Subcutaneous adipose tissue (tissue), 4 donors: Measurements from ENCODE around the gene COPB2. TPM values are rescaled to one million over a fixed set of nuclear protein-coding genes. Genes with fewer than 3 reads are reported as not detected.

Experiments used
- CTCF ChIP-seq: fragments of 450-650 bp; IDR thresholded peaks from one replicate; pipeline ENCODE4 v1.5.1; 2016; ENCODE audit warnings: low read depth, mild to moderate bottlenecking, control low read depth, antibody characterized with exemption, moderate library complexity
- total RNA-seq, 4 donors: library from RNA; depleted of rRNA; stranded (reverse); fragments of >200 nt; gene quantifications; one replicate each; pipeline ENCODE4 v1.1.0, GENCODE V29; 2016

The COPB2 gene
- total RNA-seq, result 100 to 1,000 TPM in 3 of 4 donors, 10 to 100 TPM in 1; 83.0 to 108 (median 106) TPM

DNA sequence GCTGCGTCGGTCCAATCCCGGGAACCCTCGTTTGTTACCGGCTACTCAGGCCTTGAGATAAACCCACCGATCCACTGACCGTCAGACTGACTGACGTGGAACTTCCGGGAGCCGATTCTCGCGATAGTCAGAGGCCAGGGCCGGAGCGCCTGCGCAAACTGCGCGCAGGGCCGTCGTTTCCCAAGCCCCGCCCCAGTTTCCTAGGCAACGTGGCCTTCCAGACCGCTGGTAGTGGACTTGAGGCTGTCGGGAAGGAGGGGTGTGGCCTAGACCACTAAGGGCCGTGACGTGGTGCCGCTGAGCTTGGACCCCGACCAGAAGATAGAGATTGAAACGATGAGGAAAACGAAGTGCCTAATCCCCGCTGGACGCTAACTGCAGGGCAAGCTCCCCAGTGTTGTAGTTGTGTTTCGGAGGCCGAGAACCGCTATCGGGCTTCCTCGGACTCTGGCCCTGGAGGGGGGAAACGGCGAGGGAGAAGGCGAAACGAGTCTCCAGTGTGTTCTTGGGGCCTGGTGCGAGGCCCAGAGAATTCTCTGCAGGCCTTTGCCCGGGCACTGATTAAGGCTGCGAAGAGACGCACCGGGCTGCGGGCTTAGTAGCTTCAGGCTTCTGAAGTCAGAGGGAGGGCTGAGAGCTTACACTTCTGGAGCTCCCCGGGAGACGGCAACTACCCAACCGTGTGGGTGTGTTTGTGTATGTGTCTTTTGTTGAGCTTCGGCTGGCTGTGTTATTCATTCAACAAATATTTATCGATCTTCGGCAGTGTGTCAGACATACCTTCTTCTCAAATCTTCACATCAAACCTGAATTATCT, at the start of gene COPB2:
Gene COPB2, minus strand, starts transcription at position 96 of the 817 bp plus-strand sequence. CDS start 97 bp downstream, outside the sequence.
- TF ChIP-seq CTCF, result no peak

DNA sequence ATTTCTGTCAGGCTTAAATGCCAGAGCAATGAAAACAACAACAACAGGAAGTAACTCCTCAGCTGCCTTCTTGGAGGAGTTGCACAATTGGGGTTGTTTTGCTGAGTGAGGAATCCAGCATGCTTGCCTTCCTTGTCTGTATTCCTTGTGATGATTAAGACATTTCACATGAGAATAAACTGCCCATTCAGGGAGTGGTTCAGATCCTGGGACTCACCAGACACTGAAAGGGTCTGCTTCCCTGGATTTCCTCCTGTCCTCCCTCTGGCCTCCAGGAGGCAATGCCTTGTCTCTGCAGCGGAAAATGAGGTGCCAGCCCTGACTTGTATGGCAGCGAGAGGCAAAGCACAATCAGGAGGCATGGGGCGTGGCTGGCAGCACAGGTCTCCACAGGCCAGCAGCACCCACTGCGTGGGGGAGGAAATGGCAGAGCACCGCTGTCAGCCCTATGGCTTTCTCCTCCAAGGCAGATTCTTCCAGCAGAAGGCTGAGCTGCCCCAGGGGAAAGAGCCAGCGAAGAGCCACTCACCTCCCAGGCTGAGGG, 45.4 kb upstream of the COPB2 start:
- TF ChIP-seq CTCF, result no peak

DNA sequence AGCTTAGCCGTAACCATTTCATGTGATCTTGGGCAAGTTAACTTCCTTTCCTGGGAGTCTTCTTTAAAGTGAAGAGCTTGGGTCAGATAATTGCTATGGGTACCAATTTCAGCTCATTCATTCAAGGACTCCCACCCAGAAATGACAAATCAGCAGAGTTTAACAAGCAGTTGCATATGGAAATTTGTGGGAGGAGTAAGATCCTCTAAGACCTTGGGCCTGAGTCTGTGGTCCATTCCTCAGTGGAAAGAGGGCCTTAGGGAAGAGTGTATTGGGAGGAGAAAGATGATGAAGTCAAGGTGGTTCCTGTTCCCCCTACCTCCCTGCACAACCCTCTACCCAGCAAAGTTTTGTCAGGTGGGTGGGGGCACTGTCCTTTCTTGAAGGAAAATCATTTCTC, 44.8 kb upstream of the COPB2 start:
- TF ChIP-seq CTCF, result no peak

DNA sequence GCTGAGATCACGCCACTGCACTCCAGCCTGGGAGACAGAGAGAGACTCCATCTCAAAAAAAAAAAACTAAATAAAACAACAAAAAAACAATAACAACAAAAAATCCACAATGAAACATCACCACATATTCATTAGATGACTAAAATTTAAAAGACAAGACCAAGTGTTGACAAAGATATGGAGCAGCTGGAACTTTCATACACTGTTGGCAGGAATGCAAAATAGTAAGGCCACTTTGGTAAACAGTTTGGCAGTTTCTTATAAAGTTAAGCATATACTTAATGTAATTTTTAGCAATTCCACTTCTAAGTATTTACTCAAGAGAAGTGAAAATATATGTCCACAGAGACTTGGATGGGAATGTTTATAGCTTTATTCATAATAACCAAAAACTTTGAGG, 43.6 kb upstream of the COPB2 start:
- no peak for TF ChIP-seq CTCF

DNA sequence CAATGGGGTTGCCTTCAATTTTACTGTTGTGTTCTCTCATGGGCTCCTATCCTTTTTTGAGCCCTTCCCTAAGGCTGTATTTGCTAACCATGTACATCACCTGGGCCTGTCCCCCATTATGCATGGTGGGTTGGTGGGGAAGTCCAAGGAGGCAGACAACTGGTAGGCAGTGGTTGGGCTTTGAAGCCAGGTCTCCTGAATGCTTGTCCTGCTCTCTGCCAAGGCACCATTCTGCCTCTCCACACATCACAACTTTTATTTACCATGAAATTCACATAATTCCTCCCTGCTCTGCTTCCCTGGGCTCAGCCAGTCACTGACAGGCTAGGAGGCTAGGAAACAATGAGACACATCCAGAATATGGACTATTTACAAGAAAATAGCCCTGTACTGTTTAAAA, 41.0 kb upstream of the COPB2 start:
- no peak for TF ChIP-seq CTCF

GRCh38 chr3:139427283-139428060, 38.0 kb upstream of the COPB2 start:
- TF ChIP-seq CTCF, result no peak
